NCI-H1436 treated with DMSO at 0.1 percent for 48 hours (cell line): ENCODE data around the gene TMEM145.

Source experiments
- DNase-seq: peaks from one replicate; lab custom pipeline; 2025; lab: John Stamatoyannopoulos, UW

The TMEM145 gene

GRCh38 chr19:42277821-42278451 lies 35.2 kb upstream of the TMEM145 start:
- no peak for DNase-seq

DNA sequence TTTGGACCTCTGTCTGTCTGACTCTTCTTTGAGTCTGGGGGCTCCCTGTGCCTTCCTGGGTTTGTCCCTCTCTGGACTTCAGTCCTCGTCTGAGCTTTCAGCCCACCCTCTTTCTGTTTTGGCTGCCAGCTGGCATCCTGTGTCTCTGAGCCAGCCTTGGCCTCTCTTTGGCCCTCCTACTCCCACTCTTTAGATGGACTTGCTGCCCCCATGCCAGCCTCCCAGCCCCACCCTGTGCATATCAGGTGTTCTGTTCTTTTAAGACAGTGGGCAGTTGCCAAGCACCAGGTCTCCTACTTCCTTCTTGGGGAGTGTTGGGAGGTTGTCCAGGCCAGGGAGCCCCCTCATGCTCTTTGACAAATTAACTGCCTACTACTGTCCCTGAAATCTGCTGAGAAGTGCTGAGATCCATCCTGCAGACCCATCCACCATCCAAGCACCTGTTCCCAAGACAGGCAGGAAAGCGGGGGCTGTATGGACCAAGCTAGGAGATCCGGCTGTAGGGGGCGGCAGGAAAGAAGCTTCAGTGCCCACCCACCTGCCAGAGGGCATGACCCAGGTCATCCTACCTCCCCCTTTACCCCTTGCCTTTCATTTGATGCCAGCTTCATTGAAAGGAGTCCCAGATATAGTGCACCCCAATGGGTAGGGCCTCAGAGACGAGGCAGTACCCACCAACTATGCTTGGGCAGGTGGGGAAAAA lies 34.5 kb upstream of the TMEM145 start:
- no peak for DNase-seq

DNA sequence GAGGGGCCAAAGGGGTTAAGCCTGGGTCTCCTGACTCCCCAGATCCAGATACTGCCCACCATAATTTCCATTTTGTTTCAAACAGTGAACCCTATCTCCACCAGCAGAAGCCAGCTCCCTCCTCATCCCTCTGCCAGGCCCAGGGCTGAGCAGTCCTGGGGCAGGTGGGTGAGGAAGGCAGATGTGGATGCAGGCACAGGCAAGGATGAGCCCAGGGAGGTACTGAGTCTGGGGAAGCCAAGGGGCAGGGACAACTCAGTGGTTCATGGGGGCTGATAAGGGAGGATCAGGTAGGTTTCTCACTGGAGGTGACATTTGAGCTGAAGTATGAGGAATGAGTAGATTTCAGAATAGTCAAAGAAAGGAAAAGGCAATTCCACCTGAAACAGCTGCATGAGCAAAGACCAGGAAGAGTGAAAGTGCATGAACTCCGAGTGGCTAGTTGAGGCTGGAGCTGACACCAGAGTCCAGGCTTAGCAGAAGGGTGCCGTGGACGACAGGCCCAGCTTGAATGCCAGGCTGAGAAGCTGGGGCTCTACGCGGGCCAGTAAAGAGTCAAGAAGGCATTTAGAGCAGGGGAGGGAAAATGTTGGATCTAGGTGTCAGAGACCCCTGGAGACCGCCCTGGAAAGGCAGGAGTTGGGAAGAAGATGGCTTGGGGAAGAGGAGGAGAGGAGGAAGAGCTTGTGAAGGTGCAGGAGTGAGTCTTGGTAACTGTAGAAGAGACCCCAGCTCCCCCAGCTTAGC lies 33.8 kb upstream of the TMEM145 start:
- DNase-seq, result no peak

DNA sequence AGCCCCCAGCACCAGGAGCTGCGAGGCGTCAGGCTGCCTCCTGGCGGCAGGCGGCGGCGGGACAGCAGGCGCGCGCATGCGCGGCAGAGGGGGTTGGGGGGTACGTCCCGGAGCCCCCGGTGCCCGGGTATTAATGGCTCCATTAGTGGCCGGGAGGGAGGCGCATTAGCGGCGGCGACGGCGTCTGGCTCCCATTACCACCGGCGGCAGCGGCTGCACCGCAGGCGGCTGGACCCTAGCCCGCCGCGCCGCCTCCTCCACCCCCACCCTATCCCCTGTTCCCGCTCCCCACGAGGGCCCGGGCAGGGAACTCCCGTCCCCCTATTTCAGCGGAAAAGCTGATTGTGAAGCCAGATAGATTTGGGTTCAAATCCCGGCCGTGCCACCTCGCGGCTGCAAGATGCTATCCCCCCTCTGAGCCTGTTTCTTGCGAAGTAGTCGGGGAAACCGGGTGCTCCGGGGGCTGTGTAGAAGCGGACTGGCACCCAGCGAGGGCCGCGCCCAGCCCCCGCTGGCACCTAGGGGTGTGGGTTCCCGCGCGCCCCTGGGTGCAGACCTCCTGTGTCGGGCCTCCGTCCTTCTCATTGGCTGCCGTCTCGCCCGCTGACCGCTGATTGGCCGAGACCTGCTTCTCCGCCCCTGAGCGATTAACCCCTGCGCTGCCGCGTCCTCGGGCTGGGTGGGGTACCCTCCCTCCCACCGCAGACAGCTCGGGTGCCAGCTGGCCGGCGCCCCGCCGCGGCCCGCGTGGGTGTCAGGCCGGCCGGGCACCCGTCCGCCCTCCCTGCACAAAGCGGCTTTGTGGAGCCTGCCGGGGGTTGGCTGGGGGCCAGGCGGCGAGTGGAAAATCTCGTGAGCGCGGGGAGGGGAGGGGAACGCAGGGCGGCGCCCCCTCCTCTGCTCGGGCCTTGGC lies 33.0 kb upstream of the TMEM145 start:
- peak; percentile 85 for DNase-seq

- no peak for DNase-seq
These were observed 32.3 kb upstream of the TMEM145 start for GRCh38 chr19:42280815-42281145.

GRCh38 chr19:42281146-42281826 lies 31.8 kb upstream of the TMEM145 start:
- no peak for DNase-seq

DNA sequence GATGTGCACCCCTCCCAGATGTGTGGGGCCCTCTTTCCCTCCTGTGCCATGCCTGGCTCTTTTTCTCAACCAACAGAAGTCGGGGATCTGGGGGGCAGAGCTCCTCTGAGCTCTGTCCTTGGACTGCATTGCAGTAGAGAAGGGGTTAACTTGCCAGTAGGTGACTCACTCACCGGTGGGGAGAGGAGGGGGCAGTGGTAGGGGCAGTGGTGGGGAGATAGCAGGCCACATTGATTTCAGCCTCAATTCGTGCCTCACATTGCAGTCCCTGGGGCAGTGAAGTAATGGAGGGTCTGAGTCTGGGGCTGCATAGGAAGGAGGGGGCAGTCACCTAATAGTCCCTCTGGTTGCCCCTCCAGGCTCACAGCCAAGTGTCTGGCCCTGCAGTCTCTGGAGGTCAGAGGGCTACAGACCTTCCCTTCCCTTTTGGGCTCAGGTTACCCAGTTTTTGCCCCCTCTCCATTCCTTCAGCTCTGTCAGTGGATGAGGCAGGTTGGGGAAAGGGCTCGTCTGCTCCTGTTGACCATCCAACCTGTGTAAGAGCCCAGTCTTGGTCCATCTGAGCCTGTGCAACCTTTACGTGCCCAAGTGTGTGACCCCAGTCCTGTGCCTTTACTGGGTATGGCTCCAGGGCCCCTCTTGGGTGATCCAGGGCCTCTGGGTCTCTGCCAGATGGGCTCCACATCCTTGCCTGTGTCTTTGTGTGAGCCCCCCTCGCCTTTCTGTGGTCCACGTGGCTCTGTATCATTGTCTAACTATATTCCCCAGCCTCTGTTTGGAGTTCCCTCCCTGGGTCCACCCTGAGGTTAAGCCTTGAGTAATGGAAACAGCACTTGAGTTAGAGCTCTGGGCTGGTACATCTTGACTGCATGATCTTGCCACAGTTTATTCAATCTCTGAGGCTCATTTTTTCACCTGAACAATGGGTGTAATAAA lies 31.0 kb upstream of the TMEM145 start:
- DNase-seq, result no peak

DNA sequence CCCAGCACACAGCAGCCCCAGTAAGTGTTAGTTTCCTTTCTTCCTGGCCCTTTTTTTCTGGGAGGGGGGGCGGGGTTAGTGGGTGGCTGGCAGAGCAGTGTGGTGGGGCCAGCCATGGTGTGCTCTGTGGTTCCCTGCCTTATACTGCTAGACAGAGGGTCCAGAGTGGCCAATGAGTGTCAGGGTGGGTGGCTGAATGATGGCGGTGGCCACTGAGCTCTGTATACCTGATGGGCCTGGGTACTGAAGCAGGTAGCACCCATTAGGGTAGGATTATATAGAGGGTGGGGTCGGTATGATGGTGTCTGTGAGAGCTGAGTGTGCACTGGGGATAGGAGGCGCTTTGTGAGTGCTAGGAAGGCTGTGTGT lies 30.3 kb upstream of the TMEM145 start:
- DNase-seq, result no peak

GRCh38 chr19:42283188-42284065 lies 29.7 kb upstream of the TMEM145 start:
- peak; percentile 50 for DNase-seq

DNA sequence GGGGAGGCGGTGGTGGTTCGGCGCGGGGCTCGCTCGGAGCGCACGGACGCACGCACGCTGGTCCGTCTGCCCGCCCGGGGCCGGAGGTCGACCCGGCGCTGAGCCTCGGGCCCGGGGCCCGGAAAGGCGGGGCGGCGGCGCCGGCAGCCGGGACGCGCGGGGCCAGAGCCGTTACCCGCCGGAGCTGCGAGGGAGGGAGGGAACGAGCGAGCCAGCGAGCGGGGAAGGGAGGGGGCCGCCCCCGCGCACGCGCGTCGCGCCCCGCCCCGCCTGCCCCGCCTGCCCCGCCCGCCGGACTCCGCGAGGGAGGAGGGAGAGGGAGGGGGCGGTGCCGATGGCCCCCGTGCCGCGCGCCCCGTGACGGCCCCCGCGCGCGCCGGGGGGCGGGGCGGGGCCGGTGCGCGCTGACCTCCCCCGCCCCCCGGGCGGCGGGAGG lies 29.0 kb upstream of the TMEM145 start:
- no peak for DNase-seq

DNA sequence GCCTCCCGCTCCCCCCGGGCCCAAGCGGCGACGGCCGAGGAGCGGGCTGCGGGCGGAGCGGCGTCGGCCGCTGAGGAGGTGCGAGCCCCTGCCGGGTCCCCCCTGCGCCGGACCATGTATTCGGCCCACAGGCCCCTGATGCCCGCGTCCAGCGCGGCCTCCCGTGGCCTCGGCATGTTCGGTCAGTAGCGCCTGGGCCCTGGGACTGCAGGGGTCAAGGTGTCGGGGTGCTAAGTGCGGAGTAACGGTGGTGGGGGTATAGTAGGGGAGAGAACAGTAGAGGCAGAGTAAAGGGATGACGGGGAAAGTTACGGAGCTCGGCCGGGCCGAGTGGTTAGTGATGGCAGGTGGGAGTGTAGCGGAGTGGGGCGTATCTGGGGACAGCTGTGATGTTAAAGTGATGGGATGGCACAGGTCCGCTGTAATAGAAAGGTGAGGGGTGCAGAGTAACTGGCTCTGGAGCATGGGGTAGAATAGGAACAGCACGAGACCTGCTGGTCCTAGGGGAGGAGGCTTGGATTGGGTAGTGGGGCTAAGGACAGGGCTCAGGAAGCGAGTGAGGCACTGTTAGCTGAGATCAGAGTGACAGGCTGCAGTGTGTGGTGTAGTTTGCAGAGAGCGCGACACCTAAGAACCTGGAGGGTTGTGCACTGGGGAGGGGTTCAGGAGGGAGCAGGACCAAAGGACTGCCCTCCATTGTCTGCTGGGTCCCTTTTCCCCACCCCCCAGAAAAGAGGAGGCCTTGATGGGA lies 28.3 kb upstream of the TMEM145 start:
- DNase-seq, result no peak

DNA sequence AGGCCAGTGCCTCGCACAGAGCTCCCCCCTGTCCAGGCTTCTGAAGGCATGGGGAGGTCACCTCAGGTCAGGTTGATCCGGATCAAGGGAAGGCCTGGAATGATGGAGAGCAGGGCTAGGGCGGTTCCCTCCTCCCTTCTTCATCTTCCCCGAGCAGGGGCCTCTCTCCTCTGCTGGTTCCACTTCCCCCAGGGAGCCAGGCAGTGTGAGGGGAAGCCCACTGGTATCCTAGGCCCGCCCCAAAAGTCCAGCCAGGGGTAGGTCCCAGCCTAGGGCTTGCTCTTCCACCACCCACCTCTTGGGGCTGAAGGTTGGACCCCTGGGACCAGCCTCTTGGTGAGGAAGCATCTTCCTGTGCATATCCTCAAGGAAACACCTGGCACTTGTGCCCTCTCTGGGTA lies 27.6 kb upstream of the TMEM145 start:
- DNase-seq, result no peak

GRCh38 chr19:42285988-42286348 lies 27.1 kb upstream of the TMEM145 start:
- DNase-seq, result no peak

DNA sequence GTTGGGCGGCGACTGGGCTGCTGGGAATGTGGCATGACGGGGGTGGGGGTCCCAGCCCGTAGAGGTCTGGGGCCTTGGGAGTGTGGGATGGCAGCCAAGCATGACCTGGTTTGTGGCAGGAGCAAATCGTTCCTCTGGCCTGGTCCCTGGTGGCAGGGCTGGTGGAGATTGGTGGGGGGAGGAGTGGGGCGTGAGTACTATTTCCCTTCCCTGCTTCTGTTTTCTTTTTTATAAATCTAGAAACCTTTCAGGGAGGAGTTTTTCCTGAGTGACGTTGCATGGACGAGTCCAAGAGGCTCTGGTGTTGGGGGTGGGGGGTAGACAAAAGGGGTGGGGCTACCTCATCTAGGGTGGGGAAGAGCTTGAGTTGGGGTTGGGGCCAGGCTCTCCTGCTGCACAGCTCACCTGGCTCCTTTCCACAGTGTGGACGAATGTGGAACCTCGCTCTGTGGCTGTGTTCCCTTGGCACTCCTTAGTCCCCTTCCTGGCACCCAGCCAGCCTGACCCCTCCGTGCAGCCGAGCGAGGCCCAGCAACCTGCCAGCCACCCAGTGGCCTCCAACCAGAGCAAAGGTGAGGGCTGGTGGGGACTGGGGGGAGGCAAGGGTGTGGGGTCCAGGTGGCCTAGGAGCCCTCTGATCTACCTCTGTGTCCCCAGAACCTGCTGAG lies 26.6 kb upstream of the TMEM145 start:
- no peak for DNase-seq

DNA sequence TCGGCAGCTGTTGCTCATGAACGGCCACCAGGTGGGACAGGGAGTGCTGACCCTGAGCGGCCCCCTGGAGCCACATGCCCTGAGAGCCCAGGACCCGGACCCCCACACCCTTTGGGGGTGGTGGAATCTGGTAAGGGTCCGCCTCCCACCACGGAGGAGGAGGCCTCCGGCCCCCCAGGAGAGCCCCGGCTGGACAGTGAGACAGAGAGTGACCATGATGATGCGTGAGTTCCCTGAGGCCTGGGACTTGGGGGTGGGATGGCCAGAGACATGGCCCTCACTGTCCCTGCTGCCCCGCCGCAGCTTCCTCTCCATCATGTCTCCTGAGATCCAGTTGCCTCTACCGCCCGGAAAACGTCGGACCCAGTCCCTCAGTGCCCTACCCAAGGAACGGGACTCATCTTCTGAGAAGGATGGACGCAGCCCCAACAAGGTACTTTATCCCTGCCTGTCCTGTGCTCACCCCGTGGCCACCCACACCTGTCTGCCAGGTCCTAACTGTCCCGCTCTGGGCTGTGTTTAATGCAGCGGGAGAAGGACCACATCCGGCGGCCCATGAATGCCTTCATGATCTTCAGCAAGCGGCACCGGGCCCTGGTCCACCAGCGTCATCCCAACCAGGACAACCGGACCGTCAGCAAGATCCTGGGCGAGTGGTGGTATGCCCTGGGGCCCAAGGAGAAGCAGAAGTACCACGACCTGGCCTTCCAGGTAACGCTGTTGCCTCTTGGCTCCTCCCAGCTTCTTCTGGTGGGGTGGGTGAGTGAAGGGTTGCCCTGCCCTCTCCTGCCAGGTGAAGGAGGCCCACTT lies 25.9 kb upstream of the TMEM145 start:
- no peak for DNase-seq

GRCh38 chr19:42287827-42288107 lies 25.3 kb upstream of the TMEM145 start:
- DNase-seq, result no peak

DNA sequence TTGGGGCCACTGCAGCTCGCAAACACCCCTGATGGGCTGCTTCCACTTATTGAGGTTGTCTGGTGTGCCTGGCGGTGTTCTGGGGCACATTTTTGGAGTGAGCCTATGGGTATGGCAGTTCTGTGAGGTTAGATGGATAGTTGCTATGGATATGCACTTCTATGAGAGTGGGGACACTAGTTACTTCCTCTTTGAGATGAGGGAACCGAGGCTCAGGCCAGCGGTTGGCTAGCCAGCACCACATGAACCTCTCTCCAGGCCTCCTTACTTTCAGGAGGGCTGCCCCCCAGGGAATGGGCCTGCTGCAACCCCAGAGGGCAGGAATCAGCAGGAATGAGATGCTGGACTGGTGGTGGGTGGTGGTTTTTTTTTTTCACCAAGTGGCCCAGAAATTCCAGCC lies 24.7 kb upstream of the TMEM145 start:
- DNase-seq, result no peak
